NCI-H2029 treated with DMSO at 0.1 percent for 48 hours (cell line): ENCODE data around the gene ZDHHC22.

ENCODE experiments used
- DNase-seq: peaks from one replicate; lab custom pipeline; 2025; lab: John Stamatoyannopoulos, UW

The ZDHHC22 gene

DNA sequence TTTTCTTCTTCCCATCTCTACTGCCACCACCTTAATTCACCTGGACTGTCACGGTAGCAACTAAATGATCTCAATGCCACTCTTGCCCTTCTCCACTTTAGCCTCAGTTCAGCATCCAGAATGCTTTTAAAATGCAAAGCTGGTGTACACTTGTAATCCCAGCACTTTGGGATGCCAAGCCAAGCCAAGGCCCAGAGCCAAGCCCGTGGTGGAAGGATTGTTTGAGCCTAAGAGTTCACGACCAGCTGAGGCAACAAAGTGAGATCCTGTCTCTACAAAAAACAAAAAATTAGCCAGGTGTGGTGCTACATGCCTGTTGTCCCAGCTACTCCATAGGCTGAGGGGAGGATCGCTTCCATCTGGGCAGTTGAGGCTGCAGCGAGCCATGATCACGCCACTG is 37.6 kb downstream of the ZDHHC22 start:
- no peak for DNase-seq

GRCh38 chr14:77103475-77103874 is 38.1 kb downstream of the ZDHHC22 start:
- DNase-seq: no peak

DNA sequence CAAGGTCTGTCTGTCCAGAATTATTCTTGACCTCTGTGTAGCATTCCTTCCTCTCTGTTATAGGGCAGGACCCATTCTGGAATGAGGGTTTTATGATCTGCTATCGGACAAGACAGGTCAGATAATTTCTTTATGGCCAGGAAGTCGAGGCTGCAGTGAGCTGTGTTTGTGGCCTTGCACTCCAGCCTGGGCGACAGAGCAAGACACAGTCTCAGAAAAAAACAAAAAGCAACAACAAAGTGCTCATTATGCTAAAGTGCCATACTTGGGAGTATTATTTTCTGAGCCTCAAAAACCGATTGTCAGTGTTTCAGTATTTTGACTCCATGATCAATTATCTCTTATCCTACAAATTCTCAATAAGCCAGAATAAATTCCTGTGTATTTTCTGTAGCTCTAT is 39.4 kb downstream of the ZDHHC22 start:
- DNase-seq: no peak

DNA sequence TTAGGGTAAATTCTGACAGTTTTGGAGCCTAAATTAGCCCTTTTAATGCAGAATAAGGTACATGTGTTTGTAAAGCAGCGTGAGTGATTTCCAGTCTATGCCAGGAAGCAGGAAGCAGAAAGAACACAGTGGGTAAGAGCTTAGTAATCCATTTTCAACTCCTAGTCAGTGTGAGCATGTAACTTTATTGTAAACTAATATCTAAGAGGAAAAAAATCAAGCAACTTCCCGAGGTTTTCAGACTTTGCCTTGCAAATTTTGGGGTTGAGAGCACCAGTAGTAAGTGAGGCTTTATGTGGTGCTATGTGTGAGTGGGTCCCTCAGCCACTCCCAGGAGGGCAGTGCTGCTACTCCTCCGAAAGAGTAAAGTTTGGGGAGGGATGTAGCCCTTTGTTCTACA is 40.6 kb downstream of the ZDHHC22 start:
- no peak for DNase-seq

DNA sequence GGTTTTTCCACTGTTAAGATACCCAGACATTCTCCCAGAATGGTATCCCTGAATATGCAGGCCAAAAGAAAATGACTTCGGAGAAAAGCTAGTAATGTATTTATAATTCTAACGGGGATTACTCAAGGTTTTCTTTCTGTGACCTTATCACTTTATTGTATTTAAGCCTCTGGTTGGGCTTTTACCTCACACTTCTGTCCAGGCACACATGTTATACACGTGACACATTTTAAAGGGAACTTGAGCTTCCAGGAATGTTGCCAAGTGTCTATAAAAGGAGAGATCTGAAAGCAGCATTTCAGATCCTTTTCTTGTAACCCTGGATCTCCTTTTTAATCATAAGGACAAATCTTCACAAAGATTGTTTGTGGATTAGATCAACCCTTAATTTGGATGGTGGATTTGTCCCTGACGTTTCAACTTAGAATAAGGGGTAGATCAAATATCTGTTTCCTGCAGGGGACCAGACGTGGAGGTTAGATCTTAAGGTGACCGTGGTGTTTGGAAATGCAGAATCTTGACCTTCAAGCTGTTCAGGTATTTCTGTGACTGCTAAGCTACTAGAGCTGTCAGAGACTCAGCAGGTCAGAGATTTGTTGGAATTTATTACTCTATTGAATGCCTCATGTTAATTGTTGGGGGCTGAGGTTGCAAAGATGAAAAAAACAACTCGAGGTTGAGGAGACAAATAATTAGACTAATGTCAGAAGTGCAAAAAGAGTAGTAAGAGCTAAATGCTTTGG is 42.0 kb downstream of the ZDHHC22 start:
- DNase-seq: peak; percentile 31

- no peak for DNase-seq
Measured at GRCh38 chr14:77098529-77099353, 42.9 kb downstream of the ZDHHC22 start.

- peak; percentile 67 for DNase-seq
Measured at GRCh38 chr14:77097700-77098528, 43.7 kb downstream of the ZDHHC22 start, which contains the start of gene CIPC. TSS of gene CIPC (plus strand) at chr14:77098258. CDS start at chr14:77105709, 7,451 bp downstream.

- no peak for DNase-seq
Measured at GRCh38 chr14:77097006-77097699, 44.4 kb downstream of the ZDHHC22 start.

DNA sequence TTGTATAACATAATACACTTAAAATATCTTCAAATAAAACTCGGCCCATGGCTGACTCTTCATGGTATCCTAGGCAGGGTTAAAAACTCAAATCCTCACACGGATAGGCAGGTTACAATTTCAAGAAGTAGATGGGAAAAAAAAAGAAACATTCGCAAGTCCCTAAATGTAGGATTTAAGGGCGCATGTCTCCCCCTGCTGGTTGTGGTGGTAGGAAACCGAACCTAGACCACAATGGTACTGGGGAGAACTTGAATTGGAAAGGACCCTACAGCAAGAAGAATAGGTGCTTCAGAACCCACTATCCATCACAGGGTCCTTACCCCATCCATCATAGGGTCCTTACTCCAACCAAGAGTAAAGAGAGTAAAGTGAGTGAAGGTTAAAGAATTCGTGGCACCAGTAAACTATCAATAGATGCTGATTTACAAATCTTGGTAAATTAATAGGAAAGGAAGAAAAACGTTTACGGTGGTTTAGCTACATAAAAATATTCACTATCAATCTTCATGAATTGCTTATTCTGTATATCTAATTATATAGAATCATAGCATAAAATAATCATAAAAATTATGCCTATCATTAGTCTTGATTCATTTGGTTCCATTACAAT is 46.8 kb downstream of the ZDHHC22 start:
- DNase-seq: peak; percentile 34

- DNase-seq: no peak
Measured at GRCh38 chr14:77092676-77093075, 48.9 kb downstream of the ZDHHC22 start.

DNA sequence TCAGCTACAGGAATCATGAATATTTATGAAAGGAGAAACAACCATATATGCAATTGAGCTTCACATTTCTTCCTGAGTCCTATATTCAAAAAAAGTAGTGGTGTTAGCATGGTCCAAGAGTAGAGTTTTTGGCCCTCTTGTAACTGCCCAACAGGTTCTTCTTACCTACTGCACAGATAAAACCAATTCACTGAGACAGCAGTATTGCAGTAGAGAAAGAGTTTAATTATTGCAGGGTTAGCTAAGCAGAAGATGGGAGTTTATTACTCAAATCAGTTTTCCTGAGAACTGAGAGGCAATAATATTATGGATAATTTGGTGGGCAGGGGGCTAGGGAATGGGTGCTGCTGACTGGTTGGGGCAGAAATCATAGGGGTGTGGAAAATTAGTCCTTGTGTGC is 50.1 kb downstream of the ZDHHC22 start:
- DNase-seq: no peak

DNA sequence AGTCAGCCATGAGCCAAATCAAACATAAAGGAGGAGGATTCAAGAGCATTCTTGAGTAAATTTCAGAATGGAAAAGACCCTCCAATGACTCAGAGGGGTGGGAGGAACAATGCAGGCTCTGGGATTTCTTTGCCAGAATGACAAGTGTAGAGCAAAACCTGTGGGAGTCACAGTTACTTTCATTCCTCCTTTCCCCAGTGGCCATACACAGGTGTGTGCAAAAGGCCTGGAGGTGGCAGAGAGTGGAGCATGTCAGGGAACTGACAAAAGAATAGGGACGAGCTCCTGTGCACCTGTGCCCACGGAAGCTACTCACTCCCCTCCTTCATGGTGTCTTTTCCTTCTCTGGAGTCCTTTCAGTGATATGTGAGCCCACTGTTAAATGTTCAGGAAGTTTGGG is 52.9 kb downstream of the ZDHHC22 start:
- no peak for DNase-seq

- DNase-seq: no peak
Measured at GRCh38 chr14:77088219-77088618, 53.4 kb downstream of the ZDHHC22 start.

DNA sequence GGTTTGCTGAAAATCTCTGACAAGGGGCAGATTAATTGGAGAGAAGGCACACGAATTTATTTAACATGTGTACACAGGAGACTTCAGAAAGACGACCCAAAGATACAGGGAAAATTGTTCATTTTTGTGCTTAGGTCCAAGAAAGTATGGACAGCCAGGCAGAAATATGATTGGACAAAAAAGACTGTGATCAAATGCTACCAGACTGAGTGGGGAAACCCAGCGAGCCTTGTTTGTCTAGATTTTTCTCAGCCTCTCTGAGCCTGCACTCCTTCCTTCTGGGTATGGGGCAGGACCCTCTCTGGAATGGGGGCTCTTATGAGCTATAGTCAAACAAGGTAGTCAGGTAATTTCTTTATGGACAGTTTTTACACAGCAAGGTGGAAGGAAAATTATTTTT is 54.0 kb downstream of the ZDHHC22 start:
- no peak for DNase-seq

GRCh38 chr14:77086951-77087350 is 54.6 kb downstream of the ZDHHC22 start:
- DNase-seq: no peak

- no peak for DNase-seq
Measured at GRCh38 chr14:77086017-77086727, 55.4 kb downstream of the ZDHHC22 start.

- no peak for DNase-seq
Measured at GRCh38 chr14:77085538-77085937, 56.1 kb downstream of the ZDHHC22 start.

- no peak for DNase-seq
Measured at GRCh38 chr14:77084985-77085384, 56.6 kb downstream of the ZDHHC22 start.

DNA sequence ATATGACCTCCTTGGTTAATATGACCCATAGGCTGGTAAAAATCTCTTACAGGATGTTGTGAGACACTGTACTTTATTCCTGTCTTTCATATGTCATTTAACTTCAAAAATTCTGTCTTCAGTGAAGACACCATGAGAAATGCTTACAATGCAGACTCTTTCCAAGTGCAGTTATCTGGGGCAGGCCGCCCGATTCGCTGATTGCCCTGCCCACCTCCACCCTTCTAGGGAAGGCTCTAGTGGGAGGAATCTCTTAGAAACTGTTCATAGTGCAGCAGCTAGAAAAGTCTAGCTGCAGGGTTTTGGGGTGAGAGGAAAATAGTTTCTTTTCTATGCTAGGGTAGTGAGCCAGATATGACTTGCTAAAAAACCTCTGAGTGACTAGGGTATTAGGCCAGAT is 58.5 kb downstream of the ZDHHC22 start:
- no peak for DNase-seq

DNA sequence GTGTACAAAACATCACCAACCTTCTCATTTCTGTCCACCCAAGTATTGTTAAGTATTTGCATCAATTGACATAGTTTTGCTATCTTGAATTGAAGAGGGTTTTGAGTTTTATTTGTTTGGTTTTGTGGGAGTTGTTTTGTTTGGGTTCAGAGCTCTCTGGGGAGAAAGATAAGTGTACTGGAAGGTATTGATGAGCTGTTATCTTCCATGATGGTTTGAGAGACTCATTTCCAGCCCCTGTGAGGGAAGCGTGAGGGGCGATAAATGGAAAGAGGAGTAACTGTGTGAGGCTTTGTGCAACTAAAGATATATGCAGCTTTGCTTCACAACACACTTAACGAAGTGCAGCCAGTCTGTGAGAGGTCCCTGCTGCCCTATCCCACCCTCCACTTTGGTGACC is 59.2 kb downstream of the ZDHHC22 start:
- DNase-seq: no peak
